HG02981 (cell line): ENCODE results near the gene TOM1.

ENCODE experiments used
- ATAC-seq: cut with Tn5 transposase; IDR thresholded peaks from one replicate; pipeline ENCODE4 v1.9.1; 2021; ENCODE audit warnings: mild to moderate bottlenecking, moderate library complexity; ENCODE audit not compliant: unreplicated experiment

Gene TOM1

GRCh38 chr22:35322893-35323292, 23.2 kb downstream of the TOM1 start:
- ATAC-seq = no peak

- no peak for ATAC-seq
These were observed 23.6 kb downstream of the TOM1 start for GRCh38 chr22:35323305-35323704.

GRCh38 chr22:35324067-35324466, 24.4 kb downstream of the TOM1 start:
- ATAC-seq = no peak

DNA sequence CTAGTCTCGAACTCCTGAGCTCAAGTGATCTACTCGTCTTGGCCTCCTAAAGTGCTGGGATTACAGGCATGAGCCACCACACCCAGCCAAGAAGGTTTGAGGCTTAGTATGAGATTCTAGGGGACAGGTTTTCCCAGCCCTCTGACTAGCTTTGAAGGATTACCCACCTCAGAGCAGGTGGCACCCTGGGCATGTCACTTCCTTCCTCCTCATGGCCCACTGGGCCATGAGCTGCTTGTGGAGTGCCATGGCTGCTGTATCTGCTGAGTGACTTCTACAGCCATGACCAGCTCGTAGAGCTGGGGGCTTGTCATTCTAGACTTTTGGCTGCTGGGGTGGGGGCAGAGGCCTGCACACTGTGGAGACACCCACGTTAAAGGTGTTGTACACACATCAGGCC, 25.1 kb downstream of the TOM1 start:
- ATAC-seq = no peak

DNA sequence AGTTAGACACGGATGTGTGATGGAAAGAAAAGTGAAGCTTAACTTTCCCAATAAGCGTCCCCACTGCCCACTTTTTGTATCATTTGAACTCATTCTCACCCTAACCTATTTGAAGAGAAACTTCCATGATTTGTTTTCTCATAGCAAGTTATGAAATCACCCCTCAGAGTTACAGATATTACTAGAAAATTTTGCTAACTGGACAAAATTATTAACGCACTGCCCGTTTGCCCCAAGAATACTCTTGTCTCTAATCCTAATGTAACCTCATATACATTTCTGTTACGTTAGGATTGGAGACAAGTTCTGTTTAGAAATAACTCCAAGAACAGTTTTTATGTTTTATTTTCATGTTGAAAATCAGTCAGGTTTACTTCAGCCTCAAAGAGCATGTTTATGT, 25.5 kb downstream of the TOM1 start:
- ATAC-seq = no peak

GRCh38 chr22:35326854-35327562, 27.3 kb downstream of the TOM1 start:
- ATAC-seq = no peak

GRCh38 chr22:35327690-35328471, 28.2 kb downstream of the TOM1 start:
- no peak for ATAC-seq

DNA sequence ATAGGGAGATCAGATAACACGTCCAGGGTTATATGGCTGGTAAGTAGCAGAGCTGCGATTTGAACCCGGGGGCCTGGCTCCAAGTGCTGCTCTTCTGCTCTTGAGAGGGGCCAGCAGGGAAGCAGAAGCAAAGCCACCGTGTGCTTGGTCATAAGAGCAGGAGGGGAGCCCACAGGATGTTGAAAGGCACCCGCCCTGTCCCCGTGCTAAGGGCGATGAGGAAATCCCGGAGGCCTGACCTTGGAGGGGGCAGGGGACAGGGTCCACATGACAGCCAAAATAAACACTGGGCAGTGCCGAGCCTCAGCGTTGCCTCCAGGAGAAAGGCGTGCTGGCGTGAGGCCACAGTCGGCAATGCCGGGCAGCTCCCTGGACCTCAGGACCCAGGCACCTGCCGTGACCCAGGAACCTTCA, 28.8 kb downstream of the TOM1 start:
- no peak for ATAC-seq

GRCh38 chr22:35329114-35329847, 29.6 kb downstream of the TOM1 start:
- no peak for ATAC-seq

GRCh38 chr22:35330258-35330861, 30.7 kb downstream of the TOM1 start:
- no peak for ATAC-seq

DNA sequence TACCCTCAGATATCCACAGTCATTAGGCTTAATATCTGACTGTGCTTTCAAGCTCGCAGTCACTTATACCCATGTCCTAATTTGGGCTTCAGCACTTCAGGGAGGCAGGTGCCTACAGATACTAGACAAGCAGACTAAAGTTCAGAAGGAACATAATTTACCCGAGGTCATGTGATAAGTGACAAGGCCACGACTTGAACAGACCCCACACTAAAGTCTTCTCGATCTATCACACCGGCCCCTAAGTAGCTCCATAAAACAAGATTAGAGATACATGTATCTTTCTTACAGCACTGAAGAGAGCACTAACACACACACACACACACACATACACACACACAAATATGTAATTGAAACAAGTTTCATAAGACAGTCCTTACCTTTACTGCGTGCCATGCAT, 32.6 kb downstream of the TOM1 start:
- no peak for ATAC-seq

DNA sequence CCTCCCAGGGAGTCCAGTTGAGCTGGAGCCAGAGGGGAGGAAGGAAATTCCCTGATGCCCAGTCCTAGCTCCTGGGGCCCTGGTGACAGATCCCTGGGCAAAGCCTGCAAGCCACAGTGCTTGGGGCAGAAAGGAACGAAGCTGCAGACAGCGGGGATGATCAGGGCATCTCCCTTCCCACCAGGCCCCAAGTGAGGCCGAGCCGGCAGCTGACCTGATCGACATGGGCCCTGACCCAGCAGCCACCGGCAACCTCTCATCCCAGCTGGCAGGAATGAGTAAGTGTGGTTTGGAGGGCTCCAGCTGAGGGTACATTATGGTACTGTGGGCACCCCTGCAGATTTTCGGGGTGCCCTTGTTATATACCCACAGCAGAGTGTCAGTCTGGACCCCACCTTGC, 33.5 kb downstream of the TOM1 start:
- ATAC-seq = no peak

- ATAC-seq = no peak
These were observed 34.3 kb downstream of the TOM1 start for GRCh38 chr22:35334004-35334403.

DNA sequence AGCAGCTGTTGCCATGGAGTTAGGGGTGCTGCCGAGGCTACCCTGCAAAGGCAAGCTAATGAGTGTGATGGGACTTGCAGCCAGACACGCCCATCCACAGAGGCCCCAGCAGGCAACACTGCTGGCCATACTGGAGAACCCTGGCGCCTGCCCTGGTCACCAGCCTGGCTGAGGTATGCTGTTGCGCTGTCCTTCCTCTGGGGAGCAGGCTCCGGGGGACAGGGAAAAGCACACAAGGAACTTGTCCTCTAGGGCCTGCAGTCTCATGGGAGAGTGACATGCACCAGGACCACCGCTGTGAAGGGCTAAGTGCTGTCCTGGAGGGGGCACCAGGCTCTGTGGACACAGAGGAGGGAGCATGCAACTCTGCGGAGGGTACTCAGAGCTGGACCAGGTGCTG, 35.8 kb downstream of the TOM1 start:
- no peak for ATAC-seq

- no peak for ATAC-seq
These were observed 36.5 kb downstream of the TOM1 start for GRCh38 chr22:35335936-35336781.

DNA sequence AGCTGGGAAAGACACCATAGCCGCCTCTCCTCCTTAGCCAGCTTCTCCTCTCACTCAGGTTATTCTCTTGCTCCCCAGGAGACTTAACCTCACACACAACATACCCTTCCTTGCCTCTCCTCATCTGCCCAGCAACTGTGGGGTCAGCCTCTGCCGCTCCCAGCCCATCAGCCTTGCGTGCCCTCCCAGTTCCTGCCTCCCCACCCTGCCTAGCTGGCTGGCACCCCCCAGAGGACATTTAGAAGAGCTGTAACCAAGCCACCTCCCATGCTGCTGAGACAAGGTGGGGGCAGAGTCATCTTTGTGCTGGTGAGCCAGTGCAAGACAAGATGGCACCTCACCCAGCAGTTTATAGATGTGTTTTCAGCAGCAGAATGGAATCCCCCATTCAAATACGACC, 38.2 kb downstream of the TOM1 start:
- ATAC-seq = no peak

DNA sequence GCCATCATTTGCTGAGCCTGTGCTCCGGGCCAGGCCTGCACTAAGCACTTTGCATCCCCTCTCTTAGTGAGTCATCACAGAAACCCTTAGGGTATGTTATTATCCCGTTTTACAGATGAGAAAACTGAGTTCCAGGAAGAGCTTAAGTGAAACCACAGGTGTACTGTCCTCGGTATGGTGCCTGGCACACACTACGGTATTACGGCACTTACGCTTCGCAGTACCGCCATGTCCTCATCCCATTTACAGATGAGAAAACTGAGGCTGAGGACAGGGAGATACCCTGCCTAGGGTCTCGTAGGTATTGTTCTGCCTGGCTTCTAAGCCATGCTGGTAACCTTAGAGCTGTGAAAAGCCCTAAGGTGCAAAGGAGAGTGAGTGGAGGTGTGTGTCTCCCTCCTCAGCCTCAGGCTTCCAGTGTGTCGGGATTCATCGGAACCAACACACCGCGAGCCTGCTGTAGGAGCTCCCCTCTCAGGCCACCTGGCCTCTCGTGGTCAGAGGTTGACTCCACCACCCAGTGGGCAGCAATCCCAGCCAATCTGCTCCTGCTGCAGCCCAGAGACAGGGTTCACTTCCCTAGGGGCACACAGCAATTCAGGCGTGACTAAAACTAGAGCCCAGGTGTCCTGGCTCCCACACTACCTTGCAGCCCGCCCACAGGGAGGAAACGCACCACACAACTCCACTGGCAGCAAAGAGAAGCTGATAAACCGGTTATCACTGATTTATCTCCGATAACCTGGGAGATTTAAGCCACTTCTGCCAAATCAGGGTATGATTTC, 41.6 kb downstream of the TOM1 start:
- no peak for ATAC-seq

GRCh38 chr22:35342390-35342789, 42.7 kb downstream of the TOM1 start:
- no peak for ATAC-seq

GRCh38 chr22:35343664-35344550, 44.2 kb downstream of the TOM1 start:
- no peak for ATAC-seq
